BJ (cell line): ENCODE results near the gene NECTIN3. TPM values are rescaled to one million over a fixed set of nuclear protein-coding genes. Genes with fewer than 3 reads are reported as not detected.

Experiments used
- CTCF ChIA-PET: fragments of 350-600 bp; formaldehyde crosslinking; extraction: SDS; loops from one replicate; lab custom pipeline; 2021; ENCODE audit warnings: antibody characterized with exemption, inconsistent platforms; lab: Yijun Ruan, JAX
- POLR2A ChIA-PET: fragments of 300-600 bp; sonication (Branson Sonifier 250); formaldehyde crosslinking; extraction: SDS; loops from one replicate; lab custom pipeline; 2021; ENCODE audit warnings: antibody characterized with exemption; lab: Charles Lee
- DNase-seq: peaks from one replicate; pipeline ENCODE4 v3.0.0-alpha.2; 2011; ENCODE audit warnings: low read depth
- H3K27me3 ChIP-seq: 2 replicates; pipeline ENCODE4 v1.6.0; 2011; ENCODE audit warnings: low read length; ENCODE audit not compliant: control insufficient read depth, insufficient read depth
- H3K36me3 ChIP-seq: 2 replicates; pipeline ENCODE4 v1.5.1; 2011; ENCODE audit warnings: low read length; ENCODE audit not compliant: control insufficient read depth, insufficient read depth
- H3K4me3 ChIP-seq: 2 replicates; pipeline ENCODE4 v1.5.1; 2011; ENCODE audit warnings: low read depth, mild to moderate bottlenecking, control low read depth, low read length
- polyA plus RNA-seq: library from polyadenylated mRNA; depleted of rRNA; stranded (reverse); fragments of >200 nt; gene quantifications from 2 replicates; pipeline ENCODE4 v1.2.3, GENCODE V29; 2011
- TF ChIP-seq, protein P1 (sequence below): IDR thresholded peaks from 2 replicates; pipeline ENCODE4 v1.5.1; 2011; ENCODE audit warnings: low read depth, mild to moderate bottlenecking, control low read depth, inconsistent platforms, low read length, moderate library complexity; ENCODE audit not compliant: insufficient read depth

The NECTIN3 gene
- polyA plus RNA-seq, 1 experiment = 24.7 TPM

DNA sequence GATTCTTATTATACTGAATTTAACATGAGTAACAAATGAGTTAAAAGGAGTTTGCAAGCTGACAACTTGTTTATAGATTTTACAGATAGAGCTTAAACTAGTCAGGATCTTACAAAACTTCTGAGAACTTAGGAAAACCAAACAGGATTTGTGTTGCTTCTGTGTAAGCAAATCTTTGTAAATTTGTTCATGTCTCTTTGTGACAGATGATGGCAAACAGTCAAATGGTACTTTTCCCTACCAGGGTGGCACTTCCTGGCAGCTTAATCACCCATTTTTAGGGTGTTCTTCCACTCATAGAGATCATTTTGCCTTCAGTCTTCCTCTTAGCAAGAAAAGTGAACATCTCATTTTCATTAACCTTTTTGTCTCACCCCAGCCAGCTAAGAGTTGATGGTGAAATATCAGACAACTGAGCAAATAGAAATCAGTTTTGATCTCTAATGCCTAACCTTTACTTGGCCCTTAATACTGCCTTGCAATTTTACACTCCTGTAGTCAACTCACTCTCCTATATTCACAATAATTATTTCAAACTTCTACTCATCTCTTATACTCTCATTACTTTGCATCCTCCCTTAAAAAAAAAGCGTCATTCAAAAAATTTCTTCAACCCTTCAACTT, 23.7 kb upstream of the NECTIN3 start:
- Histone ChIP-seq H3K4me3 (no peak overlapping the region), H3K27me3 (no peaks in the 10 kb centered on the region), H3K36me3 (no peaks in the 10 kb centered on the region)
- ChIA-PET CTCF (no interaction called here), POLR2A (no interaction called here)
- TF ChIP-seq, protein P1, sequence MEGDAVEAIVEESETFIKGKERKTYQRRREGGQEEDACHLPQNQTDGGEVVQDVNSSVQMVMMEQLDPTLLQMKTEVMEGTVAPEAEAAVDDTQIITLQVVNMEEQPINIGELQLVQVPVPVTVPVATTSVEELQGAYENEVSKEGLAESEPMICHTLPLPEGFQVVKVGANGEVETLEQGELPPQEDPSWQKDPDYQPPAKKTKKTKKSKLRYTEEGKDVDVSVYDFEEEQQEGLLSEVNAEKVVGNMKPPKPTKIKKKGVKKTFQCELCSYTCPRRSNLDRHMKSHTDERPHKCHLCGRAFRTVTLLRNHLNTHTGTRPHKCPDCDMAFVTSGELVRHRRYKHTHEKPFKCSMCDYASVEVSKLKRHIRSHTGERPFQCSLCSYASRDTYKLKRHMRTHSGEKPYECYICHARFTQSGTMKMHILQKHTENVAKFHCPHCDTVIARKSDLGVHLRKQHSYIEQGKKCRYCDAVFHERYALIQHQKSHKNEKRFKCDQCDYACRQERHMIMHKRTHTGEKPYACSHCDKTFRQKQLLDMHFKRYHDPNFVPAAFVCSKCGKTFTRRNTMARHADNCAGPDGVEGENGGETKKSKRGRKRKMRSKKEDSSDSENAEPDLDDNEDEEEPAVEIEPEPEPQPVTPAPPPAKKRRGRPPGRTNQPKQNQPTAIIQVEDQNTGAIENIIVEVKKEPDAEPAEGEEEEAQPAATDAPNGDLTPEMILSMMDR = no peak
- no peak for DNase-seq

- POLR2A ChIA-PET = no interaction called here
- TF ChIP-seq, protein P1 = no peak
- DNase-seq = no peak
- H3K27me3 ChIP-seq = no peaks in the 10 kb centered on the region
- H3K4me3 ChIP-seq = no peak overlapping the region
- H3K36me3 ChIP-seq = no peaks in the 10 kb centered on the region
- CTCF ChIA-PET = no interaction called here
These were observed 20.3 kb upstream of the NECTIN3 start for GRCh38 chr3:111051354-111051753.

DNA sequence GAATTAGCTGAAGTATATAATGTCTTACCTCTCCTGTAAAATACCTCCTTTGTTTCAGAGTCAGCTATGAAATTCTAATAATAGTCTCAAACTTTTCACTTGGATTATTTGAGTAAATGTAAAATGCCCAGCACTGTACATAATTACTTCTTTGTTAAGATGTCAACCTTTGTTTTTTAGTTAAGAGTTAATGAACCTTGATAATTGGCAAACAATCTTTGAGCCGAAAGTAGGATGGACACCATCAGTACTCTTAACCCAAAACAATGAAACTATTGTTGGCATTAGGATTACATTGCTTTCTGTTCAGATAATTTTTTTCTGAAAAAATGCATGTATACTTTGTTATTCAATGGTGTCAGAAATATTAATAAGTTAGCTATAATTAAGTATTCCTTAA, 3.0 kb upstream of the NECTIN3 start:
- ChIA-PET POLR2A (no interaction called here), CTCF (no interaction called here)
- no peak for DNase-seq
- Histone ChIP-seq H3K27me3 (no peaks in the 10 kb centered on the region), H3K4me3 (no peak overlapping the region), H3K36me3 (no peaks in the 10 kb centered on the region)
- TF ChIP-seq, protein P1 = no peak

GRCh38 chr3:111069974-111070771, 1.4 kb upstream of the NECTIN3 start:
- POLR2A ChIA-PET = no interaction called here
- DNase-seq = no peak
- H3K4me3 ChIP-seq = peak overlapping the region; percentile 76

DNA sequence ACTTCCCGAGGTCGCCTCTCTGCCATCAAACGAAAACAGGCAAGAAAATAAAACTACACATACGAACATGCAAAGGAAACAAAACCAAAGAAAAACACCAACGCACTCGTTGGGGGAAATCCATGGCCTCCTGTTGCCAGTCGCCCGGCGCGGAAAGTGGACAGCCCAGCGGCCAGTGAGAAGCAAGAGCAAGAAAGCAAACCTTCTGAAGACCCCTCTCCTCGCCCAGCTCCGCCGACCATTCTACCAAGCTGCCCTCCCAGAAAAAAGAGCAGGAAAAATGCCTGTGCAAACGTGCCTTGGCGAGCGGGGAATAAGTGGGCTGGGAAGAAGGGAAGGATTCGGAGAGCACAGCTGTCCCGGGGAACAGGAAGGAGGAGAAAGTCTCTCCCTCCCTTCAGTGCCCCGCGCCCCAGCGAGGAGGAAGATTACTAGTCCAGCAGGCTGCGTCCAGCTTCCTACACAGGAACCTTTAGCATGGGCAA, 802 bp upstream of the NECTIN3 start:
- TF ChIP-seq, protein P1 = 0 out of 2 replicates have a peak, but pooled peaks have one; percentile 13
- CTCF ChIA-PET = interaction anchor here (1.0 kb wide), 1 partner anchor 526 kb away, joined by 3 read pairs; no protein-coding TSS in a partner anchor
- POLR2A ChIA-PET = no interaction called here

More at GRCh38 chr3:111069974-111070771, 1.4 kb upstream of the NECTIN3 start:
- H3K36me3 ChIP-seq = no peaks in the 10 kb centered on the region
- no peaks in the 10 kb centered on the region for H3K27me3 ChIP-seq
- CTCF ChIA-PET = interaction anchor here (0.5 to 1.0 kb wide), 2 partner anchors 526 to 549 kb away, joined by 3 read pairs; no protein-coding TSS in a partner anchor
- TF ChIP-seq, protein P1 = no peak

More for the DNA sequence above, 802 bp upstream of the NECTIN3 start:
- no peak for DNase-seq
- Histone ChIP-seq H3K4me3 (peak overlapping the region; percentile 76), H3K27me3 (no peaks in the 10 kb centered on the region), H3K36me3 (no peaks in the 10 kb centered on the region)
